B cell (primary cell): ENCODE measurements around the gene GFPT1. TPM values are rescaled to one million over a fixed set of nuclear protein-coding genes. Genes with fewer than 3 reads are reported as not detected.
"Not testable (repeated sequence)": the region's sequence is repeated elsewhere in the genome, so short reads cannot be mapped to it uniquely, and the experiment has no call there.

ENCODE experiments used
- ATAC-seq: fragments of 200-7000 bp; cut with Tn5 transposase; one replicate; pipeline ENCODE4 v1.10.0; 2021; ENCODE audit warnings: low read depth, mild to moderate bottlenecking, moderate number of reproducible peaks, moderate library complexity
- CTCF ChIA-PET: fragments of 350-600 bp; sonication (Branson Sonifier 250); formaldehyde crosslinking; loops from one replicate; lab custom pipeline; 2021; ENCODE audit warnings: antibody characterized with exemption, inconsistent platforms; lab: Charles Lee
- POLR2A ChIA-PET: fragments of 350-600 bp; sonication (Branson Sonifier 250); formaldehyde crosslinking; loops from one replicate; lab custom pipeline; 2021; ENCODE audit warnings: antibody characterized with exemption; lab: Charles Lee
- DNase-seq: peaks from one replicate; pipeline ENCODE4 v3.0.0; 2013
- H2AFZ ChIP-seq: 2 replicates; pipeline ENCODE4 v1.6.1; 2012; ENCODE audit warnings: mild to moderate bottlenecking, low read depth, low read length; ENCODE audit not compliant: insufficient read depth, poor library complexity, severe bottlenecking
- H3K27ac ChIP-seq, 2 donors: 1 replicate in 1 of 2; 2 replicates in 1 of 2; pipeline ENCODE4 v1.5.1; 2012 to 2013; ENCODE audit warnings: low read length in 2 of 2, mild to moderate bottlenecking in 2 of 2, moderate library complexity in 1 of 2
- H3K27me3 ChIP-seq, 4 experiments: fragments of 200-600 bp in 1 of 4; sonication (generic) in 1 of 4; replicated peaks in 1 of 4; 1 replicate in 2 of 4; 2 replicates in 2 of 4; pipeline versions ENCODE4 v1.6.1 to v1.7.0; 2013 to 2016; ENCODE audit warnings: low read length in 3 of 4, mild to moderate bottlenecking in 2 of 4, mixed read lengths in 1 of 4, moderate library complexity in 1 of 4; ENCODE audit not compliant: insufficient read depth in 4 of 4, control insufficient read depth in 3 of 4; ENCODE audit errors: control extremely low read depth in 1 of 4
- H3K36me3 ChIP-seq, 2 experiments: replicated peaks in 1 of 2; 1 replicate in 1 of 2; 2 replicates in 1 of 2; pipeline versions ENCODE4 v1.6.1 to v1.7.1; 2013; ENCODE audit warnings: low read length in 1 of 2; ENCODE audit not compliant: insufficient read depth in 2 of 2, control insufficient read depth in 1 of 2; ENCODE audit errors: control extremely low read depth in 1 of 2, extremely low read depth in 1 of 2
- H3K4me1 ChIP-seq, 2 donors: fragments of 200-600 bp in 1 of 2; sonication (generic) in 1 of 2; 1 replicate in 1 of 2; 2 replicates in 1 of 2; pipeline versions ENCODE4 v1.5.1 to v1.6.1; 2013 to 2017; ENCODE audit warnings: low read length in 2 of 2; ENCODE audit not compliant: control insufficient read depth in 2 of 2, insufficient read depth in 2 of 2
- H3K4me2 ChIP-seq: replicated peaks from 2 replicates; pipeline ENCODE3; 2012; ENCODE audit warnings: mild to moderate bottlenecking, low read depth, low read length; ENCODE audit not compliant: poor library complexity, severe bottlenecking
- H3K4me3 ChIP-seq, 5 experiments: fragments of 200-600 bp in 1 of 5; sonication (generic) in 1 of 5; 1 replicate in 3 of 5; 2 replicates in 2 of 5; pipeline versions ENCODE4 v1.5.1 to v1.7.0; 2011 to 2016; ENCODE audit warnings: low read length in 4 of 5, mild to moderate bottlenecking in 4 of 5, low read depth in 2 of 5, control low read depth in 1 of 5, moderate library complexity in 1 of 5; ENCODE audit not compliant: insufficient read depth in 1 of 5; ENCODE audit errors: control extremely low read depth in 1 of 5, extremely low read depth in 1 of 5
- H3K79me2 ChIP-seq: fragments of 200-600 bp; sonication (generic); one replicate; pipeline ENCODE4 v1.6.0; 2016; ENCODE audit warnings: low read length; ENCODE audit not compliant: control insufficient read depth, insufficient read depth
- H3K9ac ChIP-seq: fragments of 200-600 bp; sonication (generic); 2 replicates; pipeline ENCODE4 v1.6.1; 2017; ENCODE audit warnings: mild to moderate bottlenecking, low read length, moderate library complexity
- H3K9me3 ChIP-seq, 3 donors: one replicate each; pipeline versions ENCODE4 v1.6.1 to v1.7.1; 2013; ENCODE audit warnings: low read length in 2 of 3; ENCODE audit not compliant: control insufficient read depth in 2 of 3, insufficient read depth in 1 of 3; ENCODE audit errors: control extremely low read depth in 1 of 3
- H4K20me1 ChIP-seq: 2 replicates; pipeline ENCODE4 v1.6.0; 2012; ENCODE audit warnings: mild to moderate bottlenecking, low read length; ENCODE audit not compliant: insufficient read depth, control insufficient read depth, poor library complexity, severe bottlenecking
- H3K27ac Mint-ChIP-seq: one replicate; pipeline ENCODE4 v1.8.0; 2021; ENCODE audit warnings: mixed read lengths
- H3K27me3 Mint-ChIP-seq: one replicate; pipeline ENCODE4 v1.8.0; 2021; ENCODE audit warnings: mixed read lengths
- H3K4me1 Mint-ChIP-seq: one replicate; pipeline ENCODE4 v1.8.0; 2021; ENCODE audit warnings: mixed read lengths
- H3K4me3 Mint-ChIP-seq: one replicate; pipeline ENCODE4 v1.8.0; 2021; ENCODE audit warnings: mixed read lengths
- H3K9me3 Mint-ChIP-seq: one replicate; pipeline ENCODE4 v1.8.0; 2022; ENCODE audit warnings: mixed read lengths; ENCODE audit not compliant: insufficient read depth
- CTCF ChIP-seq: fragments of 200-600 bp; IDR thresholded peaks from one replicate; pipeline ENCODE4 v1.8.0; 2022; ENCODE audit warnings: antibody characterized with exemption, mild to moderate bottlenecking
- EZH2 ChIP-seq: IDR thresholded peaks from 2 replicates; pipeline ENCODE4 v1.6.1; 2012; ENCODE audit warnings: borderline replicate concordance, low read depth, mild to moderate bottlenecking, moderate library complexity, low read length; ENCODE audit not compliant: insufficient read depth, poor library complexity, severe bottlenecking
- WGBS: methylation state at CpG from one replicate; pipeline ENCODE4 v1.1.5; 2013; ENCODE audit warnings: missing lambda C conversion rate; ENCODE audit not compliant: insufficient coverage; 5-methylcytosine and 5-hydroxymethylcytosine counted together
- intact Hi-C: fragments of 100-400 bp; cut with micrococcal nuclease; formaldehyde crosslinking; loops from one replicate; pipeline ENCODE4 v1.10.0; 2022
- polyA plus RNA-seq: library from polyadenylated mRNA; depleted of rRNA; stranded (reverse); fragments of >200 nt; gene quantifications from 2 replicates; pipeline ENCODE4 v1.2.3, GENCODE V29; 2012
- total RNA-seq, 2 donors: library from RNA; stranded (reverse); fragments of 120-200 nt in 1 of 2; gene quantifications; 1 replicate in 1 of 2; 2 replicates in 1 of 2; pipeline versions ENCODE4 v1.2.3 to v1.2.4, GENCODE V29; 2013 to 2022

The GFPT1 gene
- total and polyA plus RNA-seq, 2 donors (not counting 1 experiment from before 2014, with no cell fraction given): 2.8 to 18.1 TPM

- no peak overlapping the region for H3K4me3 Mint-ChIP-seq
- H3K9me3 Mint-ChIP-seq: no peaks in the 10 kb centered on the region
Measured at GRCh38 chr2:69424419-69424818, 37.4 kb upstream of the GFPT1 start.

GRCh38 chr2:69422198-69422597 is 35.2 kb upstream of the GFPT1 start:
- Mint-ChIP-seq H3K4me3 (no peak overlapping the region), H3K4me1 (no peaks in the 10 kb centered on the region), H3K9me3 (no peaks in the 10 kb centered on the region), H3K27ac (no peak overlapping the region), H3K27me3 (no peaks in the 10 kb centered on the region)
- CTCF ChIA-PET: no interaction called here
- intact Hi-C loops: no loop called here
- no peaks in the 10 kb centered on the region for H4K20me1 ChIP-seq
- no peak overlapping the region for H2AFZ ChIP-seq
- H3K4me1 ChIP-seq: no peaks in the 10 kb centered on the region
- H3K27ac ChIP-seq: no peak overlapping the region
- peaks cover 24% of the 10 kb centered on the region for H3K79me2 ChIP-seq
- no peak overlapping the region for H3K4me3 ChIP-seq
- H3K27me3 ChIP-seq: no peaks in the 10 kb centered on the region
- H3K36me3 ChIP-seq: peaks cover 2 to 32% of the 10 kb centered on the region in 2 experiments
- no peak overlapping the region for H3K4me2 ChIP-seq
- peaks cover 0 to 3% (median 0%) of the 10 kb centered on the region in 3 donors for H3K9me3 ChIP-seq
- no peak for TF ChIP-seq CTCF
- no peak for TF ChIP-seq EZH2
- no peak overlapping the region for H3K9ac ChIP-seq
- no peak for DNase-seq
- POLR2A ChIA-PET: no interaction called here
- ATAC-seq: no peak

More at GRCh38 chr2:69424419-69424818, 37.4 kb upstream of the GFPT1 start:
- no peaks in the 10 kb centered on the region for H3K27me3 ChIP-seq
- H3K27ac ChIP-seq: no peak overlapping the region
- no peak overlapping the region for H2AFZ ChIP-seq
- ATAC-seq (no peak), DNase-seq (no peak)
- H3K36me3 ChIP-seq: peaks cover 0 to 31% of the 10 kb centered on the region in 2 experiments
- CTCF ChIA-PET: no interaction called here
- no peaks in the 10 kb centered on the region for H4K20me1 ChIP-seq
- peaks cover 24% of the 10 kb centered on the region for H3K79me2 ChIP-seq
- no peak overlapping the region for H3K9ac ChIP-seq
- Mint-ChIP-seq H3K27ac (no peak overlapping the region), H3K27me3 (no peaks in the 10 kb centered on the region), H3K4me1 (no peaks in the 10 kb centered on the region)
- TF ChIP-seq EZH2 (no peak), CTCF (no peak)
- 100% methylated on average over 1 of the region's 2 CpGs for WGBS
- intact Hi-C loops: no loop called here
- no peak overlapping the region for H3K4me2 ChIP-seq
- peaks cover 0 to 3% (median 0%) of the 10 kb centered on the region in 3 donors for H3K9me3 ChIP-seq
- POLR2A ChIA-PET: no interaction called here
- H3K4me1 ChIP-seq: no peaks in the 10 kb centered on the region
- no peak overlapping the region for H3K4me3 ChIP-seq

- H3K4me3 Mint-ChIP-seq: not testable (repeated sequence)
Measured at GRCh38 chr2:69419111-69419510, 32.1 kb upstream of the GFPT1 start.

More at GRCh38 chr2:69419111-69419510, 32.1 kb upstream of the GFPT1 start:
- H4K20me1 ChIP-seq, H3K4me3 ChIP-seq, H3K9ac ChIP-seq, CTCF ChIA-PET, H3K27me3 ChIP-seq, H3K4me1 ChIP-seq, DNase-seq, H3K9me3 ChIP-seq, H3K27ac ChIP-seq, H3K79me2 ChIP-seq, H3K9me3 Mint-ChIP-seq, H3K27me3 Mint-ChIP-seq, ATAC-seq, H3K4me2 ChIP-seq, H3K27ac Mint-ChIP-seq, H2AFZ ChIP-seq, H3K4me1 Mint-ChIP-seq, POLR2A ChIA-PET, intact Hi-C loops: not testable (repeated sequence)
- WGBS: 93% methylated on average over 4 of the region's 7 CpGs
- peaks cover 2 to 31% of the 10 kb centered on the region in 2 experiments for H3K36me3 ChIP-seq
